A549 treated with dexamethasone at 1 μM for 4 hours (cell line): ENCODE data around the gene OR52B2. TPM values are rescaled to one million over a fixed set of nuclear protein-coding genes. Genes with fewer than 3 reads are reported as not detected.

ENCODE experiments used
- total RNA-seq: library from RNA; stranded (reverse); fragments of 200-300 nt; extraction: Qiagen RNA extraction; gene quantifications from 5 replicates; pipeline ENCODE4 v1.2.3, GENCODE V29; 2022

Gene OR52B2
- total RNA-seq: not detected in 5 replicates

DNA sequence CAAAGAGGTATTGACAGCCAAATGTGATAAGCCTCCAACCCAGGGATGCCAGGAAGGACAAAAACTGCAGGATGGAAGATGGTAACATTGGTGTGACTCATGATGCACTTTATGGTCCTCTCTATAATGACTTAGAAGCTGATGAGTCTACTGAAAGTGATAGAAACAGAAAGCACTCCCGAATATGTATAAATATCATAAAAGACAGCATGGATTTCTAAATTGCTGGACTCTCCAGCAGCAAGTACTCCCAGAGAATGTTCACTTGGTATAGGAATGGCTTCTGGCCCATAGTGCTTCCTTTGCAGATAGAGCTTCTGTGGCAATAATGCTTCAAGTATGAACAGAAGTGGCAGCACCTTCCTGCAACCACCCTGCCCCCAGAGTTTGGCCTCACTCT, at the start of gene OR52B2:
OR52B2 (minus strand) TSS at position 101 of the 400 bp plus-strand sequence; CDS start at position 101, 0 bp downstream.

GRCh38 chr11:6205366-6205765, 35.2 kb upstream of the OR52B2 start, which contains the start of gene C11orf42:
C11orf42 (plus strand) TSS chr11:6205557; CDS start chr11:6205616, 59 bp downstream.

DNA sequence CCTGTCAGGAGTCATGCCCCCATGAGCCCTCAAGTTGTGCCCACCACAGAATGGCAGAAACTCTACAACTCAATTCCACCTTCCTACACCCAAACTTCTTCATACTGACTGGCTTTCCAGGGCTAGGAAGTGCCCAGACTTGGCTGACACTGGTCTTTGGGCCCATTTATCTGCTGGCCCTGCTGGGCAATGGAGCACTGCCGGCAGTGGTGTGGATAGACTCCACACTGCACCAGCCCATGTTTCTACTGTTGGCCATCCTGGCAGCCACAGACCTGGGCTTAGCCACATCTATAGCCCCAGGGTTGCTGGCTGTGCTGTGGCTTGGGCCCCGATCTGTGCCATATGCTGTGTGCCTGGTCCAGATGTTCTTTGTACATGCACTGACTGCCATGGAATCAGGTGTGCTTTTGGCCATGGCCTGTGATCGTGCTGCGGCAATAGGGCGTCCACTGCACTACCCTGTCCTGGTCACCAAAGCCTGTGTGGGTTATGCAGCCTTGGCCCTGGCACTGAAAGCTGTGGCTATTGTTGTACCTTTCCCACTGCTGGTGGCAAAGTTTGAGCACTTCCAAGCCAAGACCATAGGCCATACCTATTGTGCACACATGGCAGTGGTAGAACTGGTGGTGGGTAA, 29.2 kb upstream of the OR52B2 start, which contains the start of gene OR52W1:
OR52W1 (plus strand) TSS at position 51 of the 637 bp plus-strand sequence; CDS start at position 51, 0 bp downstream.

Other genes starting within 250 kb of the OR52B2 start
- not detected in 5 replicates for gene OR56A3, start 228.1 kb downstream of the OR52B2 start, total RNA-seq
- not detected in 5 replicates for gene OR56A5, start 201.8 kb downstream of the OR52B2 start, total RNA-seq
- not detected in 5 replicates for gene OR52L1, start 183.3 kb downstream of the OR52B2 start, total RNA-seq
- not detected in 5 replicates for gene OR56A4, start 163.4 kb downstream of the OR52B2 start, total RNA-seq
- gene OR56A1, start 139.6 kb downstream of the OR52B2 start, total RNA-seq: not detected in 5 replicates
- not detected in 5 replicates for gene OR56B4, start 62.6 kb downstream of the OR52B2 start, total RNA-seq
- gene OR52W1, start 28.9 kb upstream of the OR52B2 start, total RNA-seq: not detected in 5 replicates
- gene C11orf42, start 35.2 kb upstream of the OR52B2 start, total RNA-seq: not detected in 5 replicates
- 13.4 to 18.5 TPM (median 17.1 TPM) in 5 replicates for gene FHIP1B, start 64.3 kb upstream of the OR52B2 start, total RNA-seq
- gene CNGA4, start 68.8 kb upstream of the OR52B2 start, total RNA-seq: 0.06 to 0.09 TPM (median 0.07 TPM) in 5 replicates
- gene CCKBR, start 89.5 kb upstream of the OR52B2 start, total RNA-seq: not detected in 5 replicates
- 18.1 to 27.0 TPM (median 23.8 TPM) in 5 replicates for gene CAVIN3, start 150.2 kb upstream of the OR52B2 start, total RNA-seq
- 9.1 to 11.5 TPM (median 10.3 TPM) in 5 replicates for gene SMPD1, start 220.1 kb upstream of the OR52B2 start, total RNA-seq
- gene APBB1, start 248.8 kb upstream of the OR52B2 start, total RNA-seq: 16.5 to 19.3 TPM (median 17.6 TPM) in 5 replicates